CD4-positive, alpha-beta T cell treated with Interleukin-4 for 4 hours (primary cell): Measurements from ENCODE around the gene SCNN1B.
"Not testable (repeated sequence)": the region's sequence is repeated elsewhere in the genome, so short reads cannot be mapped to it uniquely, and the experiment has no call there.

ENCODE experiments used
- DNase-seq: peaks from one replicate; pipeline ENCODE4 v3.0.0-alpha.2; 2020

The SCNN1B gene, protein sequence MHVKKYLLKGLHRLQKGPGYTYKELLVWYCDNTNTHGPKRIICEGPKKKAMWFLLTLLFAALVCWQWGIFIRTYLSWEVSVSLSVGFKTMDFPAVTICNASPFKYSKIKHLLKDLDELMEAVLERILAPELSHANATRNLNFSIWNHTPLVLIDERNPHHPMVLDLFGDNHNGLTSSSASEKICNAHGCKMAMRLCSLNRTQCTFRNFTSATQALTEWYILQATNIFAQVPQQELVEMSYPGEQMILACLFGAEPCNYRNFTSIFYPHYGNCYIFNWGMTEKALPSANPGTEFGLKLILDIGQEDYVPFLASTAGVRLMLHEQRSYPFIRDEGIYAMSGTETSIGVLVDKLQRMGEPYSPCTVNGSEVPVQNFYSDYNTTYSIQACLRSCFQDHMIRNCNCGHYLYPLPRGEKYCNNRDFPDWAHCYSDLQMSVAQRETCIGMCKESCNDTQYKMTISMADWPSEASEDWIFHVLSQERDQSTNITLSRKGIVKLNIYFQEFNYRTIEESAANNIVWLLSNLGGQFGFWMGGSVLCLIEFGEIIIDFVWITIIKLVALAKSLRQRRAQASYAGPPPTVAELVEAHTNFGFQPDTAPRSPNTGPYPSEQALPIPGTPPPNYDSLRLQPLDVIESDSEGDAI

DNA sequence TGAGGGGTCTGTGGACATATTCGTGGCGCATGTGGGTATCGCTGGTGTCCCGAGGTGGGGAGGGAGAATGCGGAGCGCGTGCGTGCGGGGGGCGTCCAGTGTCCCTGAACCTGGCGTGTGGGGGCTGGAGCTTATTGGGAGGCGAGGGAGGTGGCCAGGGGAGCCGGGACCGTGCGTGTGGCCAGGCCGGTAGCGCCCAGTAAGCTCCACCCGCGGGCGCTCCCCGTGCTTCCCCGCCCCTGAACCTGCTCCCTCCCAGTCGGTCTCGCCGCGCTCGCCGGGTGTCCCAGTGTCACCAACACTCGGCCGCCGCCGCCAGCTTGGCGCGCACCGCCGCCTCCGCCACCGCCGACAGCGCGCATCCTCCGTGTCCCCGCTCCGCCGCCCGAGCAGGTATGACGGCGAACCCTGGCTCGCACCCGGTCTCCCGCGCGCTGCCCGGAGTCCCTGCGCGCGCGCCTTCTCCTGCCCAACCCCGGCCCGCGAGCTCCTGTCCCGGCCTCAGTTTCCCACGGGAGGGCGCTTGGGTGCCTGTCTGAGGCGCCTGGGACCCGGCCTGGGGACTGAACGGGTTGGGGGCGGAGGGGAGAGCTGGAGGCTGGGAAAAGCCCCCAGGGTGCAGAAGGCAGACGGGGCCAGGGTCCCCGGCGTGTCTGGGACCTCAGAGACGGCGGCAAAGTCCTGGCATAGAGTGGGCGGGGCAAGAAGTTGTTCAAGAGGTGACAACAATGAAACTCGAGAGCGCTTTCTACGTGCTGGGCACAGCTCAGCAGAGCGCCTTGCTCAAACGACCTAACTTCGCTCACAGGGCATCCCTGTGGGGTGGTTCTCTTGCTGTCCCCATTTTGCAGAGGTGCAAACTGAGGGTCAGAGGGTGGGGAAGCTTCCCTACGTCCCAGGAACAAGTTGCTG, at the start of gene SCNN1B:
Gene SCNN1B, plus strand, starts transcription at position 258 of the 912 bp plus-strand sequence. CDS start 46,298 bp downstream, outside the sequence.
- DNase-seq, result no peak

DNA sequence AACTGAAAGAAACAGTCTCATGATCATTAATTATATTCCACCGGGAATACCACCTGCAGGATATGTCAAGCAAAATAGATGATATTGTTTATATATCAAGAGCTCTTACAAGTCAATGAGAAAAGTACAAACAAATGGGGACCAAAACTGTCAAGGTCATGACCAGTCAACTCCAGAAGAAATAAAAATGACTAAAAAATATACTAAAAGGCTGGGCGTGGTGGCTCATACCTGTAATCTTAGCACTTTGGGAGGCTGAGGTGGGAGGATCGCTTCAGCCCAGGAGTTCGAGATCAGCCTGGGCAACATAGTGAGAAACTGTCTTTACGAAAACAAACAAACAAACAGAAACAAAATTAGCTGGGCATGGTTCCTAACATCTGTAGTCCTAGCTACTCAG, 49.8 kb upstream of the SCNN1B start:
- no peak for DNase-seq

DNA sequence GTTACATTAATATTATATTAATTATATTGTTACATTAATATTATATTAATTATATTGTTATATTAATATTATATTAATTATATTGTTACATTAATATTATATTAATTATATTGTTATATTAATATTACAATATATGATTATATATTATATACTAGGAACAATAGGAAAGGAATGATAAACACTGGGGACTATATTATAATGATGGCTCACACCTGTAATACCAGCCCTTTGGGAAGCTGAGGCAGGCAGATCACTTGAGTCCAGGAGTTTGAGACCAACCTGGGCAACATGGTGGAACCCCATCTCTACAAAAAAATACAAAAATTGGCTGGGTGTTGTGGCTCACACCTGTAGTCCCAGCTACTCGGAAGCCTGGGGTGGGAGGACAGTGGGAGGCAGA, 48.5 kb upstream of the SCNN1B start:
- DNase-seq, result not testable (repeated sequence)

DNA sequence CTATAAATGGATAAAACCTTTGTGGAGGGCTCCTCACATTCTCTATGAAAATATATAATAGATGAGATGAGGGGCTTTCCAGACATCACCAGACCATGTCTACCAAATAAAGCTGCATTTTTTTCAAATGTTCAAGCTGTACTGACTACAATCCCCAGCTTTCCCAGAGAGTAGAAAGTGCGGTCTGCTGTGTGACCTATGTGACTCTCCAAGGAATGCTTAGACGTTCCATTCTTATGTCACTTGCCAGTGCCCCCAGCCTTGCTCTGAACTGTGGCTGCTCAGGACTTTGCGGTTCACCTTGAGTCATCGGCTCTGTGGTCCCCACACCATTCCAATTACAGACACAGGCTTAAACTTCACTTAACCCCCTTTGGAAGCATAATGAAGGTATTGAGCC, 47.8 kb upstream of the SCNN1B start:
- no peak for DNase-seq

DNA sequence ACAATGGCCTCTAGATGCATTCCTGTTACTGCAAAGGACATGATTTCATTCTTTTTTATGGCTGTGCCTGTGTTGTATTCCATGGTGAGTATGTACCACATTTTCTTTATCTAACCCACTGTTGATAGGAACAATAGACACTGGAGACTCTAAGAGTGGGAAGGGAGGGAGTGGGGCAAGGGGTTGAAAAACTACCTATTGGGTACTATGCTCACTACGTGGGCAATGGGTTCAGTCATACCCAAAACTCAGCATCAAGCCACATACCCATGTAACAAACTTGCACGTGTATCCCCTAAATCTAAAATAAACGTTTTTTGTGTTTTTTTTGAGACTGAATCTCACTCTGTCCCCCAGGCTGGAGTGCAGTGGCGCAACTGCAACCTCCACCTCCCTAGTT, 47.1 kb upstream of the SCNN1B start:
- no peak for DNase-seq

DNA sequence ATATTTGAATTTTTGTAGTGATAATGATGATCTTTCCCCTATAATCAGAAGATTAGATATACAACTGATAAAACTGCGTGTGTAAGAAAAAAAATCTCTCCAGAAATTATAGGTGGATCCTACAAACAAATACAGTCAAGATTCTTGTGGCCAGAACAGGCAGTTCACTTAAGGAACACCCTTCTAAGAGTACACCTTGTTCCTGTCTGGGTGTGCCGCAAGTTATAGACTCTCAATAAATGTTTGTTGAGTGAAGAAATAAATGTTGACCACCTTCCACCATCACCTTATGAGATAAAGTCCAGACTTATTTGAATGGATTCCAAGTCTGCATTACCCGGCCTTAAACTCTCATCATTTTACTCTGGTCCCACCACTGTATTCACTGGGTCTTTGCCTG, 45.7 kb upstream of the SCNN1B start:
- no peak for DNase-seq

DNA sequence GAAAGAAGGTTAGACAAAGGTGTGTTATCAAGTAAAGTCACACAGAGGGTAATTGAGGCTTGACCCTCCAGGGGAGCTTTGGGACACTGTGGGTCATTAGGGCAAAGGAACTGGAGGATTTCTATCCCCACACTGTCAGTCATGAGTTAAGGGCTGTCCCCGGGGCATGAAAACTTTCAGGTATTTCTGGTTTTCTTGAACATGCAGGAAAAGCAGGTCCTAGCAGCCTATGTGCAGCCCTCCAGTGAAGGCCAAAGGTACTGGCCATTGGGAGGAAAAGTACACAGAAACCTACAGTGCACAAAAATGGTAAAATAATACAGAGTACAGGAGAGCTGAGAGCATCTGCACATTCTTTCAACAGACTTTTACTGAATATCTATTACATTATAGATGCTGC, 44.4 kb upstream of the SCNN1B start:
- DNase-seq, result no peak

DNA sequence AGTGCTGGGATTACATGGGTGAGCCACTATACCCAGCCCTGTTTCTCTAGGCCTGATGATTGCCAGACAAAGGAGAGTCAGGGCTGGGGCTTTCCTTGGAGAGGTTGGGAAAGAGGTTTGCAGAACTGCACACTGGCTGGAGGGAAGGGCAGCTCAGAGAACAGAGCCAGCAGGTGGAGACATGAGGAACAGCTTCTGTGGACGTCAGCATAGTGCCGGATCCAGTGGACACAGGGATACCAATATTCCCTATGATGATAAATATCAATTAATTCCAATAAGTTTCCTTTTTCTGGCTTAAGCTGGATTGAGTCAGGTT, 43.2 kb upstream of the SCNN1B start:
- no peak for DNase-seq

DNA sequence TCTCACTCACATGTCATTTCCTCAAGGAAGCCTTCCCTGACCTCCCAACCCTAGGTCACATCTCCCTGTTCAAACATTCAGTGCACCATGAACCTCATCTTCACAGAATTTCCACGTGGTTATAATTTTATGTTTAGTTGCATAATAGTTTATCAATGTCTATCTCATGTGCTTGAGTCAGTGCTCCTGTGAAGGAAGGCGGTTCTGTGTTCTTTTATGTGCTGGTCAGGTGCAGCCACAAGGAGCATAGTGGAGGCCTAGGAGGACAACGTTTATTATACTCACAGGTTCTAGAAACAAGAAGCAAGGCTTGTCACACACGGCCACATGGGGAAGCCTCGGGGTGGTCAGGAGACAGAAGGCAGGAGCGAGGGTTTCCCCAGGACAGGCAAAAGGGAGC, 34.5 kb upstream of the SCNN1B start:
- DNase-seq, result no peak

DNA sequence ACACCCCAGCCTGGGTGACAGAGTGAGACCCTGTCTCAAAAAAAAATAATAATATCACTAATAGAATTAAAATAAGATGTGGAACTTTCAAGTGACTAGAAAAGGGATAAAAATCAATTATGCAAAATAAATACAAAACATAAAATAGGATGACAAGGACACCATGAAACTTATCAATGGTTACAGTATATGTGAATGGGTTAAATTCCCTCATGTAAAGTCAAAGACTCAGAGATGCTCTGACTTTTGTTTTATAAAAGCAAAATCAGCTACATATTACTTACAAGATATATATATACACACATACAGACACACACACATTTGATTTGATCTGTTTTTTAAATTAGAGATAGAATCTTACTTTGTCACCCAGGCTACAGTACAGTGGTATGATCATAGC, 33.5 kb upstream of the SCNN1B start:
- DNase-seq, result no peak

DNA sequence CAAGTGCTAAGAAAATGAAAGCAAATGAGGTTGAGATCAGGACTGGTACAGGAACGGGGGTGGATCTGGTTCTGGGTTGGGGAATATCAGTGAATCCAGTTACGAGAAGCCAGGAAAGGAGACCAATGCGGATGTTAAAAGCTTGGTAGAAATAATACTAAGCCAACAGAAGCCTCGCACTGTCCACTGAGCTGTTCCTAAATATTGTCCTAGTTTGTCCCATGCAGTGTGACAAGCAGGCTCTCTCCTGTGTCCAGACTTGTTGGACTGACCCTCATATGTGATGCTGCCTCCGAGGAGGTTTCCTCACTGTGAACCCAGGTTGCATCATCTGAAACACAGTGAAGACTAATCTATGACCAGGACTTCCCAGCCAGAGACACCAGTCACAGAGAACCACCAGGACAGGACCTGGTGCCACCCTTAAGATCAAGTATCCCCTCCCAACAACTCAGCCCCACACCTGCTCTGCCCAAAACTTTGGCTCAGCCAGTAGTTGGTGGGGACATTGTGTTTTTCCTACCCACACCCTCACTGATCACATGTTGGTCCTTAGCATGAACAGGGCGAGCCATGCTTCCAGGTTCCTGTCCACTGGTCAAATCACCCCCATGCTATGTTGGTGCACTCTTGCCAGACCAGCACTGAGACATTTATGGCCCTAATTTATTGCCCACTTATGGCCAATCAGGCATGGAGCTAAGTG, 32.7 kb upstream of the SCNN1B start:
- no peak for DNase-seq

DNA sequence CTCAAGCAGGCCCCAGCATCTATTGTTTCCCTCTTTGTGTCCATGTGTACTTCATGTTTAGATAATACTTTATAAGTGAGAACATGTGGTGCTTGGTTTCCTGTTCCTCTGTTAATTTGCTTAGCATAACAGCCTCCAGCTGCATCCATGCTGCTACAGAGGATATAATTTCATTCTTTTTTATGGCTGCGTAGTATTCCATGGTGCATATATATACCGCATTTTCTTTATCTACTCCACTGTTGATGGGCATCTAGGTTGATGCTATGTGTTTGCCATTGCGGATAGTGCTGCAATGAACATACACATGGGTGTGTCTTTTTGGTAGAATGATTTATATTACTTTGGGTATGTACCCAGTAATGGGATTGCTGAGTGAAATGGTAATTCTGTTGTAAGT, 31.4 kb upstream of the SCNN1B start:
- DNase-seq, result no peak

DNA sequence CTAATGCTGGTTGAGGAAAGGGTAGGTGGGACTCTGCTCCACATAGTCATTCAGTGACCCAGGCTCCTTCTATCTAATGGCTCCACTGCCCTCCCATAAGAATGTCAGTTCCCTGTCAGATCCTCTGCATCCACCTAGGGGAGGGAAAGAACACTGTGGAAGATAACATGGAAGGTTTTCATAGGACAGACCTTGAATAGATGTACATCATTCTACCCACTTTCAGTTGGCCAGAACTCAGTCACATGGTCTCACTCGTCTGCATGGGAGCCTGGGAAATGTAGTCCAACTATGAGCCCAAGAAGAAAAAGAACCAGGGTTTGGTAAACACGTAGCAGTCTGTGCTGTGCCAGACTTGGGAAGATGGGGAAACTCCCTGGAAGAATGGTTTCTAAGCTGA, 27.1 kb upstream of the SCNN1B start:
- no peak for DNase-seq

DNA sequence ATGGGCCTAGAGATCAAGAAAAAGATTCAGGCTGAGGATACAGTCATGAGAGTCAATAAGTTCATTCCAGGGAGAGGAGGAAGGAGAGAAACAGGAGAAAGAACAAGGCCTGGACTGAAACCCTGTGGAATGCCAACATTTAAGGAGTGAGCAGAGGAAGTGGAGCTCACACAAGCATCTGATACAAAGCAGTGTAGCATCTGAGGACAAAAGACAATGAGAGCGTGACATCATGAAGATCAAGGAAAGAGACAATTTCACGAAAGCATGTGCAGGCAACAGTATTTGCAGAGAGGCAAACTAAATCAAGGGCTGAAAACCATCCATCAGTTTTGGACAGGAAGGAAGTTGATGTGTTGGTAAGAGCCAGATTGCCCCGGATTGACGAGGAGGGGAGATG, 25.3 kb upstream of the SCNN1B start:
- no peak for DNase-seq

DNA sequence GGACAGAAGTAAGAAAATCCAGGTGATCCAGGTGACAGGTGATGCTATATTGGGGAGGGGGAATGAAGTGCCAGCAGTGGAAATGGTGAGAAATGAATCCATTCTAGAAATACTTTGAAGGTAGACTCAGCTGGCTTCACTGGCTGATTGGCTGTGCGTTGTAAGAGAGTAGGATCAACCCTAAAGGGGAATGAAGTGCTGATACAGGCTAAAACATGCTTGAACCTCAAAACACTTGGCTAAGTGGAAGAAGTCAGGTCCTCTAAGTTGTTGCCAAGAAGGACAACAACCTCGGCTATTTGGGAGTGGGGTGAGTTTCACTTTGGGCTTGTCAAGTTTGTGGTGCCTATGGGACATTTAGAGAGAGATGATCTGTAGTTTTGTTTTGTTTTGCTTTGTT, 24.1 kb upstream of the SCNN1B start:
- DNase-seq, result no peak

DNA sequence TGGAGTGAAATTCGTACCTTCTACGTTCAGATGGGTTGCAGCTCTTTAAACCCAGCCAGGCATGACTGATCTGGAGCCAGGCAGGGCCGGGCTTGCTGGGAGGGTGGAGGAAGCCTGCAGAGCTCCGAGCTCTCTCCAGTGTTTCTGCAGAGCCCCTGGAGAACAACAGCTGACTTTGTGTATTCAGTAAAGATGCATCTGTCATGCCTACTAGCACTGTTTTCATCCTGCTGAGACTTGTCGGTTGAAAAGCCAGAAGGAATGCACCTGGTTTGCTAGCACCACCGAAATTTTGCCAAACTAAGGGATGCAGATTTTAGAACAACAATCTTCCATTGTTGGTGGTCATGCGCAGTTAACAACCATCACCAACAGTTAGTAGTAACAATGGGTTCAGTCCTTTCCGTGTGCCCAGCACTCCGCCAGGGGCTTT, 22.4 kb upstream of the SCNN1B start:
- no peak for DNase-seq

DNA sequence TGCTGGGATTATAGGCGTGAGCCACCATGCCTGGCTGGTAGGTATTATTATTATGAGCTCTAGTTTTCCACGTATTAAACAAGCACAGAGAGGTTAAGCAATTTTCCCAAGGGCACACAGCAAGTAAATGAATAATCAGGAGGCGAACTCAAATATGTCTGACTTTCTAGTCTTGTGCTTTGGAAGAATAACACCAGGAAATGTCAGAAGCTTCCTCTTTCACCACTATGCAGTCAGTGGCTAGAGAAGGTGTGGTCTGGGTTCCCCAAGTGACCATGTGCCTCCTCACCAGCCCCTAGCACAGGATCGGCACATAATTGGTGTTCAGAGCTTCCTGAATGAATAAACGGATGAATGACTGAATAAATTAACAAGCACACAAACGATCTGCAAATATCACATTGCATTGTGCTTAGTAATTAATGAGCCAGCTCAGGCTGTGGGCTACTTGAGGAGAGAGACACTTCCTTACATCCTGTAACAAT, 21.6 kb upstream of the SCNN1B start:
- no peak for DNase-seq

DNA sequence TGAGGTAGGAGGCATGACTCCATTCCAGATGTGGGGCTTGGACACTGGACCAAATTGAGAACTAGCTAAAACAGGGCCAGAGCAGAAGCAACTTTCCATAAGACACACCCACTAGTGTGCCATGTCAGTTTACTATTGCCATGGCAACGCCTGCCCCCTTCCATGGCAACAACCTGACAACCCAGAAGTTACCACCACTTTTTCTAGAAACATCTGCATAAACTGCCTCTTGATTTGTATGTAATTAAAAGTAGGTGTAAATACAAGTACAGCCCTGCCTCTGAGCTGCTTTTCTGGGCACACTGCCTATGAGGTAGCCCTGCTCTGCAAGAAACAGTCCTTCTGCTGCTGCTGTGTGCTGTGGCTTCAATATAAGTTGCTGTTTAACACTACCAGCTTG, 19.5 kb upstream of the SCNN1B start:
- DNase-seq, result no peak

DNA sequence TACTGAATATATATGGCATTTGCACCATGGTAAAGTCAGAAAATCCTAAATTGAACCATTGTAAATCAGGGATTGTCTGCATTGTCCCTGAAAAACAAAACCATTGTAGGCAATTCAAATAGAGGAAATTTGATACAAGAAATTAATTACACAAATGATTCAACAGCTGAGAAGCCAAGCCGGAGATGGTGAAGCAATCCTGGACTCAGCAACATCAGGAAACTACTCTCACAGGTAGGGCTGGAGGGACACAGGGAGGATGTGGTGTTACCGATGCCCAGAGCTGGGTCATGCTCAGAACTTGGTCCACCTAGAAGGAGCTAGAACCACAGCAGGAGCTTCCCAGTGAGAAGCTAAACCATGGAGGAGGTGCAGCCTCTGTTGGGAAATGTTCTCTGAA, 18.5 kb upstream of the SCNN1B start:
- DNase-seq, result no peak

DNA sequence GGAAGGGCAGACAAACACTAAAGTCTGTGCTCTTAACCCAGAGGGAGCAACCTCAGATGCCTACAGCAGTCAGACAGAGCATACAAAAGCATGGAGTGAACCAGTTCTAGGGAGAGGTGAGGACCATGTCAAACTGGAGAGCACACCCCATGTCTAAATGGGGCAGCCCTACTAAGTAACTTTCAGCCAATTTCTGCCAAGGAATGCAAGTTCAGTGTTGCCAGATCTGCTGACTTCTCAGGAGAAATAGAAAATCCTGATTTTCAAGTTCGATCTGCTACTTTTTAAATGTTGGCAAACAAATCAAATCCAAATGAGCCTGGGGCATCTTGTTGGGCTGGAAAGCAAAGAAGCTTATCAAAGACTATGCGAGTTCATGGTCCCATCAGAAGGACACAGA, 17.5 kb upstream of the SCNN1B start:
- DNase-seq, result no peak

DNA sequence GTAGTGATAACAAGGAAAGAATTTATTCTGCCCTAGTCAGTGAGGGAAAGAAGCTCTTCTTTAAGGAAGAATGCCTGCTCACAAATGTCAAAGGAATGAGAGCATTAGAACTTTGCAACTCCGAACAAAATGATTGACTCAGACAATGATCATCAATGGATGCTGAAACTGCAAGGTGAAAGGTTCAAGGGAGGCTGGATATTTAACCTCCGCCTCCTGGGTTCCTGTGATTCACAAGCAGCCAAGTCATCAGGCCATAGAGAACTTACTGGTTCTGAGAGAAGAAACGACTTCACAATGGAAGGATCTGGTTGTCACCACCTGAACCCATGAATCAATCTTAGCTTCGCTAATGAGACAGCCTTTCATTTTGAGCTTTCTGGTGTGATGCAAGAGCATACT, 16.0 kb upstream of the SCNN1B start:
- DNase-seq, result no peak

DNA sequence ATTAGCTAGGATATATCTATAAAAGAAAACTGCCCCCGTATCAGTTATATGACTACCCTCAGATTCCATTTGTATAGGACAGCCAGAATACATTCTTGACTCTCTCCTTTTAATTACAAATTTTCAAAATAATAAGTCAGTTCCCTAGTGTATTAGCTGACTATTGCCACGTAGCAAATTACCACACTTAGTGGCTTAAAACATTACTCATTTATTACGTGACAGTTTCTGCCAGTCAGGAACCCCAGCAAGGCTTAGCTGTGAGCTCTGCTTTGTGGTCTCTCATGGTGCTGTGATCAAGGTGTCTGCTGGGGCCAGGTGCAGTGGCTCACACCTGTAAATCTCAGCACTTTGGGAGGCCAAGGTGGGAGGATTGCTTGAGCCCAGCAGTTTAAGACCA, 13.9 kb upstream of the SCNN1B start:
- DNase-seq, result no peak
